GM03348 (cell line): ENCODE measurements around the gene RENBP.

Experiments used
- DNase-seq: peaks from one replicate; pipeline ENCODE4 v3.0.0; 2012; ENCODE audit warnings: low spot score

Gene RENBP

GRCh38 chrX:153970357-153971123, 26.1 kb upstream of the RENBP start:
- peak; percentile 51 for DNase-seq

- DNase-seq: peak; percentile 43
These were observed 25.5 kb upstream of the RENBP start for GRCh38 chrX:153969904-153970356.

GRCh38 chrX:153969125-153969903, 24.9 kb upstream of the RENBP start:
- DNase-seq: peak; percentile 7

GRCh38 chrX:153968754-153969124, 24.3 kb upstream of the RENBP start:
- peak; percentile 9 for DNase-seq

GRCh38 chrX:153968255-153968654, 23.8 kb upstream of the RENBP start:
- no peak for DNase-seq

- no peak for DNase-seq
These were observed 23.2 kb upstream of the RENBP start for GRCh38 chrX:153967536-153968224.

- DNase-seq: no peak
These were observed 22.5 kb upstream of the RENBP start for GRCh38 chrX:153966841-153967535.

- DNase-seq: no peak
These were observed 21.8 kb upstream of the RENBP start for GRCh38 chrX:153966283-153966688.

GRCh38 chrX:153965406-153965805, 21.0 kb upstream of the RENBP start:
- no peak for DNase-seq

GRCh38 chrX:153964105-153964504, 19.7 kb upstream of the RENBP start:
- no peak for DNase-seq

- no peak for DNase-seq
These were observed 19.1 kb upstream of the RENBP start for GRCh38 chrX:153963546-153963945.

- DNase-seq: no peak
These were observed 16.8 kb upstream of the RENBP start for GRCh38 chrX:153961292-153961691.

GRCh38 chrX:153960786-153961185, 16.3 kb upstream of the RENBP start:
- no peak for DNase-seq

- no peak for DNase-seq
These were observed 15.6 kb upstream of the RENBP start for GRCh38 chrX:153960077-153960476.

GRCh38 chrX:153959649-153960048, 15.2 kb upstream of the RENBP start:
- DNase-seq: no peak

- no peak for DNase-seq
These were observed 14.2 kb upstream of the RENBP start for GRCh38 chrX:153958605-153959004.

- DNase-seq: no peak
These were observed 12.8 kb upstream of the RENBP start for GRCh38 chrX:153957224-153957623.

GRCh38 chrX:153956044-153956907, 11.8 kb upstream of the RENBP start:
- no peak for DNase-seq

- no peak for DNase-seq
These were observed 10.8 kb upstream of the RENBP start for GRCh38 chrX:153955228-153955732.

- DNase-seq: no peak
These were observed 10.2 kb upstream of the RENBP start for GRCh38 chrX:153954558-153955227.
